Activated naive CD8-positive, alpha-beta T cell treated with anti-CD3 and anti-CD28 coated beads, Interleukin-2, amount 10 ng/mL, durations not matched to agents 7 days and 5 days (primary cell): ENCODE data around the gene KLHL29. TPM values are rescaled to one million over a fixed set of nuclear protein-coding genes. Genes with fewer than 3 reads are reported as not detected.
"Not testable (repeated sequence)": the region's sequence is repeated elsewhere in the genome, so short reads cannot be mapped to it uniquely, and the experiment has no call there.

Source experiments
- ATAC-seq: fragments of 150-1000 bp; cut with Tn5 transposase; one replicate; pipeline ENCODE4 v1.10.0; 2021; ENCODE audit warnings: low read depth, moderate library complexity
- POLR2A ChIA-PET: fragments of 350-600 bp; sonication (Branson Sonifier 250); formaldehyde crosslinking; loops from one replicate; lab custom pipeline; 2021; ENCODE audit warnings: antibody characterized with exemption; lab: Charles Lee
- DNase-seq: peaks from one replicate; pipeline ENCODE4 v3.0.0; 2021
- H3K27ac Mint-ChIP-seq: one replicate; pipeline ENCODE4 v1.8.0; 2022; ENCODE audit warnings: mild to moderate bottlenecking, mixed read lengths
- H3K27me3 Mint-ChIP-seq: one replicate; pipeline ENCODE4 v1.8.0; 2022; ENCODE audit warnings: mild to moderate bottlenecking, moderate library complexity, mixed read lengths
- H3K36me3 Mint-ChIP-seq: one replicate; pipeline ENCODE4 v1.8.0; 2021; ENCODE audit warnings: mild to moderate bottlenecking, mixed read lengths
- H3K4me1 Mint-ChIP-seq: one replicate; pipeline ENCODE4 v1.8.0; 2021; ENCODE audit warnings: mixed read lengths
- H3K4me3 Mint-ChIP-seq: one replicate; pipeline ENCODE4 v1.8.0; 2022; ENCODE audit warnings: mild to moderate bottlenecking, moderate library complexity, mixed read lengths
- H3K9me3 Mint-ChIP-seq: one replicate; pipeline ENCODE4 v1.8.0; 2021; ENCODE audit warnings: mixed read lengths
- total RNA-seq, 2 experiments: library from RNA; stranded (reverse); gene quantifications; one replicate each; pipeline ENCODE4 v1.2.3, GENCODE V29; 2021

Gene KLHL29
- total RNA-seq, 2 experiments from 2014 or later, result 1.6 to 1.7 TPM

DNA sequence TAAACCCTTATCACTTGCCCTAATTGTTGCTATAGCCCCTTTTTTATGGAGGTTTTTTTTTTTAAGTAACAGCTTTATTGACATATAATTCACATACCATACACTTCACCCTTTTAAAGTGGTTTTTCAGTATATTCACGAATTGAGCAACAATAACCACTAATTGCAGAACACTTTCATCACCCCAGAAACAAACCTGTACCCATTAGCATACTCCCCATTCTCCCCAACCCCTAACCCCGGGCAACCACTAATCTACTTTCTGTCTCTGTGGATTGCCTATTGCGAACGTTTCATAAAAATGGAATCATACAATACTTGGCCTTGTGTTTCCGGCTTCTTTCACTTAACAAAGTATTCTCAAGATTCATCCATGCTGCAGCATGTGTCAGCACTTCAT, 328.4 kb downstream of the KLHL29 start:
- DNase-seq, result no peak
- Mint-ChIP-seq H3K4me3 (no peak overlapping the region), H3K9me3 (no peaks in the 10 kb centered on the region), H3K4me1 (no peaks in the 10 kb centered on the region), H3K27me3 (no peaks in the 10 kb centered on the region), H3K36me3 (peaks cover 7% of the 10 kb centered on the region), H3K27ac (no peak overlapping the region)
- ATAC-seq, result no peak
- POLR2A ChIA-PET, result interaction anchor here (0.7 kb wide), 1 partner anchor 38 kb away, joined by 4 read pairs; no protein-coding TSS in a partner anchor

GRCh38 chr2:23718931-23719700, 334.1 kb downstream of the KLHL29 start:
- Mint-ChIP-seq H3K27ac (no peak overlapping the region), H3K9me3 (peaks cover 7% of the 10 kb centered on the region), H3K4me3 (no peak overlapping the region), H3K27me3 (no peaks in the 10 kb centered on the region), H3K36me3 (peaks cover 41% of the 10 kb centered on the region), H3K4me1 (no peaks in the 10 kb centered on the region)
- DNase-seq (no peak), ATAC-seq (no peak)
- POLR2A ChIA-PET, result no interaction called here

DNA sequence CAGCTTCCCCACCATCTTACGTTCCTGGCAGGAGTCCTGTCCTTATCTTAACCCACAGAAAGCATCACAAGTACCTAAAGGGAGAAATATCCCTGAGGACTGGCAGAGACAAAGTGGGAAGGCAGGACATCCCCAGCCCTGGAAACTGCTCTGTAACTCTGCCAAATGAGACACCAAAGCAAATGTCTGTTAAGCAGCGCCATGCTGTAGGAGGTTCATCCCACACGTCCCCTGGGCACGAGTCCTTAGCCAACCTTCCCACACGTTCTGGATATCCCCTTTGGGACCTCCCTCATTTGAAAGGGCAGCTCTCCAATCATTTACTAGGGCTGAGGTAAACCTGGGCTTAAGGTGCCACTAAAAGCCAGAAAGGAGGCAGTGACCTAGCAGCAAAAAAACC, 334.7 kb downstream of the KLHL29 start:
- peaks cover 7% of the 10 kb centered on the region for H3K9me3 Mint-ChIP-seq
- DNase-seq (no peak), ATAC-seq (no peak)
- no peak overlapping the region for H3K27ac Mint-ChIP-seq
- H3K4me3 Mint-ChIP-seq, result no peak overlapping the region
- POLR2A ChIA-PET, result no interaction called here
- no peaks in the 10 kb centered on the region for H3K27me3 Mint-ChIP-seq
- peaks cover 41% of the 10 kb centered on the region for H3K36me3 Mint-ChIP-seq
- H3K4me1 Mint-ChIP-seq, result no peaks in the 10 kb centered on the region

GRCh38 chr2:23720705-23721453, 335.9 kb downstream of the KLHL29 start:
- peaks cover 7% of the 10 kb centered on the region for H3K9me3 Mint-ChIP-seq
- peaks cover 50% of the 10 kb centered on the region for H3K36me3 Mint-ChIP-seq
- no peaks in the 10 kb centered on the region for H3K27me3 Mint-ChIP-seq
- POLR2A ChIA-PET, result no interaction called here
- H3K4me1 Mint-ChIP-seq, result no peaks in the 10 kb centered on the region
- ATAC-seq, result no peak
- no peak overlapping the region for H3K27ac Mint-ChIP-seq
- H3K4me3 Mint-ChIP-seq, result no peak overlapping the region
- no peak for DNase-seq

DNA sequence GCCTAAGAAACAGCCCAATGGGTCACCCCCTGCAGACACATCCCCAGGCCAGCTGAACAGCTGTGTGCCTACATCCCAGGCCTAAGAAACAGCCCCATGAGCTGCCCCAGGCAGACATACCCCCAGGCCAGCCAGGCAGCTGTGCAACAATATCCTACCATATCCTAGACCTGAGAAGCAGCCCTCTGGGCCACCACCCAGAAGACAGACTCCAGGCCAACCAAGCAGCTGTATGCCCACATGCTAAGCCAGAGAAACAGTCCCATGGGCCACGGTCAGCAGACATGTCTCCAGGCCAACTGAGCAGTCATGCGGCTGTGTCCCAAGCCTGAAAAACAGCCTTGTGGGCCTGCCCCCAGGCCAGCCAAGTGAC, 336.5 kb downstream of the KLHL29 start:
- Mint-ChIP-seq H3K27me3 (no peaks in the 10 kb centered on the region), H3K9me3 (peaks cover 7% of the 10 kb centered on the region), H3K36me3 (peaks cover 52% of the 10 kb centered on the region), H3K4me1 (no peaks in the 10 kb centered on the region), H3K4me3 (no peak overlapping the region), H3K27ac (no peak overlapping the region)
- ATAC-seq, result no peak
- no peak for DNase-seq
- POLR2A ChIA-PET, result no interaction called here

GRCh38 chr2:23722255-23722654, 337.3 kb downstream of the KLHL29 start:
- Mint-ChIP-seq H3K36me3 (peaks cover 53% of the 10 kb centered on the region), H3K4me1 (no peaks in the 10 kb centered on the region), H3K27me3 (no peaks in the 10 kb centered on the region), H3K9me3 (peaks cover 7% of the 10 kb centered on the region), H3K4me3 (no peak overlapping the region), H3K27ac (no peak overlapping the region)
- DNase-seq, result no peak
- POLR2A ChIA-PET, result no interaction called here
- no peak for ATAC-seq

DNA sequence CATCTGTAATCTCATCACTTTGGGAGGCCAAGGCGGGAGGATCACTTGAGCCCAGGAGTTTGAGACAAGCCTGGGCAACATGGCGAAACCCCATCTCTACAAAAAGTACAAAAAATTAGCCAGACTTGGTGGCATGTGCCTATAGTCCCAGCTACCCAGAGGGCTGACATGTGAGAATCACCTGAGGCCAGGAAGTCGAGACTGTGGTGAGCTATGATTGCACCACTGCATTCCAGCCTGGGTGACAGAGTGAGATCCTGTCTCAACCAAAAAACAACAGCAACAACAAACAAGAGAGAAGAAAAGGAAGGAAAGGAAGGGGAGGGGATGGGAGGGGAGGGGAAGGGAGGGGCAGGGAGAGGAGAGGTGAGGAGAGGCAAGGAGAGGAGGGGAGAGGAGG, 338.1 kb downstream of the KLHL29 start:
- H3K4me3 Mint-ChIP-seq, POLR2A ChIA-PET, ATAC-seq, DNase-seq, H3K9me3 Mint-ChIP-seq, H3K4me1 Mint-ChIP-seq, H3K27me3 Mint-ChIP-seq, H3K27ac Mint-ChIP-seq: not testable (repeated sequence)
- peaks cover 54% of the 10 kb centered on the region for H3K36me3 Mint-ChIP-seq

- Mint-ChIP-seq H3K4me1 (peaks cover 3% of the 10 kb centered on the region), H3K27me3 (no peaks in the 10 kb centered on the region), H3K4me3 (no peak overlapping the region), H3K36me3 (peaks cover 33% of the 10 kb centered on the region), H3K27ac (peak overlapping the region; percentile 40), H3K9me3 (peaks cover 2% of the 10 kb centered on the region)
- ATAC-seq, result no peak
- no peak for DNase-seq
- POLR2A ChIA-PET, result no interaction called here
Observed at GRCh38 chr2:23734416-23734815, 349.4 kb downstream of the KLHL29 start.

GRCh38 chr2:23736783-23737182, 351.8 kb downstream of the KLHL29 start:
- H3K27me3 Mint-ChIP-seq, POLR2A ChIA-PET, ATAC-seq, H3K27ac Mint-ChIP-seq, H3K9me3 Mint-ChIP-seq, H3K4me3 Mint-ChIP-seq, H3K4me1 Mint-ChIP-seq, DNase-seq: not testable (repeated sequence)
- H3K36me3 Mint-ChIP-seq, result peaks cover 34% of the 10 kb centered on the region

DNA sequence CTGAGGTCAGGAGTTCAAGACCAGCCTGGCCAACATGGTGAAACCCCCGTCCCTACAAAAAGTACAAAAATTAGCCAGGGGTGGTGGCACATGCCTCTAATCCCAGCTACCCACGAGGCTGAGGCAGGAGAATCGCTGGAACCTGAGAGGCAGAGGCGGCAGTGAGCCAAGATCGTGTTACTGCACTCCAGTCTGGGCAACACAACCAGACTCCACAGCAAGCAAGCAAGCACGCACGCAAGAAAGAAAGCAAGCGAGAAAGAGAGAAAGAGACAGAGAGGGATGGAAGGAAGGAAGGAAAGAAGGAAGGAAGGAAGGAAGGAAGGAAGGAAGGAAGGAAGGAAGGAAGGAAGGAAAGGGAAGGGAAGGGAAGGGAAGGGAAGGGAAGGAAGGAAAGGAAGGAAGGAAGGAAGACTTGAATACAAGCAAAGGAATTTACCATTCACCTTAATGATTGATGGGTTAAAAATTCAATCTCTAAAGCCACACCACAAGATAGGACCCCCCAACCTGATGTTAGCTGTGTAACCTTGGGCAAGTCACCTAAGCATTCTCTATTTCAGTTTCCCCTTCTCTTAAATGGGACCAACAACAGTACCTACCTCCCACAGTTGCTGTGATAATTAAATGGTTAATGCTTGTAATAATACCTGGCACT, 360.2 kb downstream of the KLHL29 start:
- no peaks in the 10 kb centered on the region for H3K4me1 Mint-ChIP-seq
- DNase-seq (no peak), ATAC-seq (no peak)
- no peaks in the 10 kb centered on the region for H3K9me3 Mint-ChIP-seq
- peaks cover 16% of the 10 kb centered on the region for H3K36me3 Mint-ChIP-seq
- H3K4me3 Mint-ChIP-seq, result no peak overlapping the region
- H3K27me3 Mint-ChIP-seq, result no peaks in the 10 kb centered on the region
- POLR2A ChIA-PET, result no interaction called here
- H3K27ac Mint-ChIP-seq, result no peak overlapping the region

- no peaks in the 10 kb centered on the region for H3K9me3 Mint-ChIP-seq
- ATAC-seq, result no peak
Observed at GRCh38 chr2:23745726-23746105, 360.7 kb downstream of the KLHL29 start.

DNA sequence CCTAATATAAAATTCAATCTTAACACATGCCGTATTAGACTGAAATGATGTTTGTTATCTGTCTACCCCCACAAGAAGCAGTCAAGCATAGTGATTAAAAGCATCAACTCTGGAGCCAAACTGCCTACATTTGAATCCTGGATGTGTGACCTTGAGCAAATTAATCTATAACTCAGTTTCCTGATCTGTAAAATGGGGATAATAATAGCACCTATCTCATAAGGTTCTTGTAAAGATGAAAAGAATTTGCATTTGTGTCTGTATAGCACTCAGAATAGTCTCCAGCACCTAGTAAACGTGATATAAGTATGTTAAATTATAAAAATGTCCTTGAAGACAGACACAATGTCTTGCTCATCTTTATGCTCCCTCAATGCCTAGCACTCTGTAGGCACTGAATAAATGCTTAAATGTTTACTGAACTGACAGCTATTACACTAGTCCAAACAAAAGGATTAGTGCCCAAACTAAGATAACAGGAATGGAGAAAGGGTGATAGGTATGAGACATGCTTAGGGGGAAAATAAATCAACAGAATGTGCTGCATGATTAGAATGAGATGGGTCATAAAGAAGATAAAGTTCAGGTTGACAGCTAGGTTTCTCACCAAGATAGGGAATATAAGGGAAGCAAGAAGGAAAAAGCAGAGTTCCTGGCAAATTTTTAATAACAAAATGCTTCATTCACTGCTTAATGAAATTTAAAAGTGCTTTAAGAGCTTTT, 361.3 kb downstream of the KLHL29 start:
- no peak overlapping the region for H3K4me3 Mint-ChIP-seq
- DNase-seq (no peak), ATAC-seq (no peak)
- H3K9me3 Mint-ChIP-seq, result no peaks in the 10 kb centered on the region
- no peak overlapping the region for H3K27ac Mint-ChIP-seq
- no peaks in the 10 kb centered on the region for H3K4me1 Mint-ChIP-seq
- peaks cover 17% of the 10 kb centered on the region for H3K36me3 Mint-ChIP-seq
- POLR2A ChIA-PET, result no interaction called here
- no peaks in the 10 kb centered on the region for H3K27me3 Mint-ChIP-seq

More at GRCh38 chr2:23745726-23746105, 360.7 kb downstream of the KLHL29 start:
- Mint-ChIP-seq H3K36me3 (peaks cover 17% of the 10 kb centered on the region), H3K4me3 (no peak overlapping the region), H3K27ac (no peak overlapping the region), H3K27me3 (no peaks in the 10 kb centered on the region), H3K4me1 (no peaks in the 10 kb centered on the region)
- POLR2A ChIA-PET, result no interaction called here
- no peak for DNase-seq

GRCh38 chr2:23751747-23752265, 366.8 kb downstream of the KLHL29 start:
- DNase-seq (no peak), ATAC-seq (no peak)
- Mint-ChIP-seq H3K27me3 (no peaks in the 10 kb centered on the region), H3K9me3 (no peaks in the 10 kb centered on the region), H3K4me3 (no peak overlapping the region), H3K4me1 (no peaks in the 10 kb centered on the region), H3K36me3 (peaks cover 22% of the 10 kb centered on the region), H3K27ac (no peak overlapping the region)
- POLR2A ChIA-PET, result no interaction called here
